SK-N-DZ (cell line): ENCODE measurements around the gene ABCC6.
"Not testable (repeated sequence)": the region's sequence is repeated elsewhere in the genome, so short reads cannot be mapped to it uniquely, and the experiment has no call there.

Experiments used
- DNase-seq: peaks from one replicate; pipeline ENCODE4 v3.0.0-alpha.2; 2015; ENCODE audit warnings: low spot score

ABCC6 gene

DNA sequence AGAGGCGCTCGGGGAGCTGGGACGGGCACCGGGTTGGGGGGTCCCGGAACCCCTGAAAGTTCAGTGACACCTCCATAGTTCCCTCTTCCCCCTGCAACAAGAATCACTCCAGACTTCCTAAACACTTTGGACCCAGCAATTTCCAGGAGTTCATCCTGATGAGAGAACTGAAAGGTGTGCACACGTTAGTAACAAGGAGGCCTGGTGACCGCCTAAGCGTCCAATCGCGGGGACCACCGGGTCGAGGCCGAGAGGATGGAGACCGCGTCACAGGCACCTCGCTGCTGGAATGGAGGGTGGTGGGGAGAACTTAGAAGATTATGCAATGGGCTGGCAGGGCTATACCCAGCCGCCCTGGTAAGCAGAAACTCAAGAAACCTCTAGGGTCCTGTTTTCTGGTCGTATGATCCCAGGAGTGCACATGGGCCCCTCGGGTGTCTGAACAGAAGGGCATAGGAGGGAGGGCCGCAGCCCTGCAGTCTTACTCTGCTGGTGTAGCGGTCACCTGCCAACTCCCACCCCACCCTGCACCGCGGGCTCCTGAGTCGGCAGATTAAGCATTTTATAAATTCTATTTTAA lies 458 bp upstream of the ABCC6 start:
- DNase-seq, result not testable (repeated sequence)

GRCh38 chr16:16221382-16221781 lies 1.9 kb downstream of the ABCC6 start:
- DNase-seq, result not testable (repeated sequence)

- not testable (repeated sequence) for DNase-seq
Measured at GRCh38 chr16:16220449-16220848, 2.8 kb downstream of the ABCC6 start.

DNA sequence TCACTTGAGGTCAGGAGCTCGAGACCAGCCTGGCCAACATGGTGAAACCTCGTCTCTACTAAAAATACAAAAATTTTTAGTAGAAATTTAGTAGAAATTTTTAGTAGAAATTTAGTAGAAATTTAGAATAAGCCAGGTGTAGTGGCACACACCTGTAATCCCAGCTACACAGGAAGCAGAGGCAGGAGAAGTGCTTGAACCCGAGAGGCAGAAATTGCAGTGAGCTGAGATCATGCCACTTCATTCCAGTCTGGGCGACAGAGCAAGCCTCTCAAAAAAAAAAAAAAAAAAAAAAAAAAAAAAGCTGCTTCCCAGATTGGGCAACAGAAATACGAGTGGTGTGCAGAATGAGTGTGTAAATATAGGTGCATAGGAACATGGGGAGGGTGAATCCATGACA lies 4.5 kb downstream of the ABCC6 start:
- DNase-seq, result not testable (repeated sequence)

GRCh38 chr16:16218349-16218748 lies 4.9 kb downstream of the ABCC6 start:
- DNase-seq, result not testable (repeated sequence)

- not testable (repeated sequence) for DNase-seq
Measured at GRCh38 chr16:16213863-16214293, 9.4 kb downstream of the ABCC6 start.

GRCh38 chr16:16211404-16211803 lies 11.9 kb downstream of the ABCC6 start:
- DNase-seq, result not testable (repeated sequence)

- DNase-seq, result not testable (repeated sequence)
Measured at GRCh38 chr16:16208461-16208860, 14.8 kb downstream of the ABCC6 start.

DNA sequence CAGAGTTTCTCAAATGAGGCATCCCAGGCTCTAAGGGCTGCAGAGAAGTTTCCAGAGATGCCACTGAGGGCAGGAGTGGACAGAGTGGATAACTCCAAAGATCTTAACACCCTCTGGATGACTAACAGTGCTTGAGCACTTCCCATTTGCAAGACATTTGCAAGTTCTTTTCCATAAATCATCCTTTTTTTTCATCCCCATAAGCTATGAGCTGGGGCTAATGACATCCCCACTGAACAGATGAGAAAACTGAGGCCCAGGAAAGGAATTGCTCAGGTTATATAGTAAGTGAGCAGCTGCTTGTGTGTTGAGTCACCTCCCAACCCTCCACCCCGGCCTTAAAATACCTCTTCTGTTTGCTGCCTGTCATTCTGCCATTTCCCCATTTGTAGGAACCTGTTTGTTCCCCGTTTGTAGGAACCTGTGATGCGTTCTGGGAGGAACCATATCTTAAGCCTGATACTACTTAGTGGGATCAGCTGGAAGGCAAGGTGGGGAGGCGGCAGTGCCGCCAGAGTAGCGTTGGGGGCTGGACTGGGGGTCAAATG lies 15.4 kb downstream of the ABCC6 start:
- DNase-seq, result not testable (repeated sequence)

DNA sequence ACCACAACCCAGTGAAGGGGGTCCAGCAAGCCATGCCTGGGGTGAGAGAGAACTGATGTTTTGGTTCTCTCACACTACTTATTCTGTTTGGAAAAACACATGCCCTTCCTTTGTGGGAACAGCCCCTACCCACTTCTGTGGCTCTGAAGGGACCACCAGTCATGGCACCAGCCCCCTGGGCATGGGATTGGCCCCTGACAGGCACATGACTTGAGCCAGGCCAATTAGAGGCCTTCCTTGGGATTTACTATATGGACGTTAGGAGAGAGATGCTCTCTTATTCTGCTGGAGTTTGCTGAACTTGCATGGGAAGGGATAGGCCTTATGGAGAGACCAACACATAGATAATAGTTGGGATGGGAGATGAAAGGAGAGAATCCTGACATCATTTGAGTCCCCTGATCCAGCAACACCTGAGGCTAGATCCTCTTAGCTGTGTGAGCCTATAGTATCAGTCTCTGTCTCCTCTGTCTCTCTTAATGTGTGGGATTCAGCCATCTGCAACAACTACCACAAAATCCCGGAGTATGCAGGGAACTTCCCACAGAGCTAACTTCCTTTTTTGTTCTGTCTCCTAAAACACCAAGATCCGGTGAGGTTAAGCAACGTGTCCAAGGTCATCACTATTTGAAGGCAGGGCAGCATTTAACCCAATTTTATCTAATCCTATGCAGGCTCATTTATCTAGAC lies 16.1 kb downstream of the ABCC6 start:
- DNase-seq, result not testable (repeated sequence)

- not testable (repeated sequence) for DNase-seq
Measured at GRCh38 chr16:16205864-16206263, 17.4 kb downstream of the ABCC6 start.

DNA sequence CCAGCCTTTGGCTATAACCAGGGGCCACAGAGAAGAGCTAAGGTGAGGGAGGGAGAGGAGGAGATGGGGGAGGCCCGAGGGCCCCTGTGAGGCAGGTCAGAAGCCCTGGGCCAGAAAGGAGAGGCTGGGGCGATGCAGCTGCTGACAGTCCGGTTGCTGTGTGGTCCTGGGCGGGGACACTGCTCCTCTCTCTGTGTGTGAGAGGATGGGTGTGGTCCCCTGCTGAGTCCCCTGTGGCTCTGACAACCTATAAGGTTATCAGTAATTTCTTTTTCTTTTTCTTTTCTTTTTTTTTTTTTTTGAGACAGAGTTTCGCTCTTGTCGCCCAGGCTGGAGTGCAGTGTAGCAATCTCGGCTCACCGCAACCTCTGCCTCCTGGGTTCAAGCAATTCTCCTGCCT lies 18.7 kb downstream of the ABCC6 start:
- DNase-seq, result not testable (repeated sequence)

GRCh38 chr16:16203494-16203893 lies 19.8 kb downstream of the ABCC6 start:
- not testable (repeated sequence) for DNase-seq

DNA sequence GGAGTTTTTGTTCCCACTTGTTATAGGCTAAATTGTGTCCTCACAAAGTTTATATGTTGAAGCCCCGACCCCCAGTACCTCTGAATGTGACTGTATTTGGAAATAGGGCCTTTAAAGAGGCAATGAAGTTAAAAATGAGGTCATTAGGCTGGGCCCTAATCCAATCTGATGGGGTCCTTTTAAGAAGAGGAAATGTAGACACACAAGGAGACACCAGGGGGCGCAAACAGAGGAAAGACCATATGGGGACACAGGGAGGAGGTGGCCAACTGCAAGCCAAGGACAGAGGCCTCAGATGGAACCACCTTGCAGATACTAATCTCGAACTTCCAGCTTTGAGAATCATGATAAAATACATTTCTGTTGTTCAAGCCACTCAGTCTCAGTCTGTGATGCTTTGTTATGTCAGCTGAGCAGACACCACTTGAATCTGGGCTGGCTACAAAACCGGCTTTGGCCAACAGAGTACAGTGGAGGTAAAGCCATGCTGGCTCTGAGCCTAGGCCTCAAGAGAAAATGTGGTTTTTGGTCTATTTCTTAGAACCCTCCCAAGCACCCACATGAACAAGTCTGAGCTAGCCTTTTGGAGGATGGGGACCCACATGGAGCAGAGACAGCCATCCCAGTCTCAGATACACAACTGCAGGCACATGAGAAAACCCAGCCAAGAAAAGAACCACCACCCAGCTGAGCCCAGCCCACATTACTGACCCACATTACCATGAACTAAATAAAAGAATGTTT lies 20.7 kb downstream of the ABCC6 start:
- peak; percentile 60 for DNase-seq

GRCh38 chr16:16201880-16202279 lies 21.4 kb downstream of the ABCC6 start:
- DNase-seq, result not testable (repeated sequence)

DNA sequence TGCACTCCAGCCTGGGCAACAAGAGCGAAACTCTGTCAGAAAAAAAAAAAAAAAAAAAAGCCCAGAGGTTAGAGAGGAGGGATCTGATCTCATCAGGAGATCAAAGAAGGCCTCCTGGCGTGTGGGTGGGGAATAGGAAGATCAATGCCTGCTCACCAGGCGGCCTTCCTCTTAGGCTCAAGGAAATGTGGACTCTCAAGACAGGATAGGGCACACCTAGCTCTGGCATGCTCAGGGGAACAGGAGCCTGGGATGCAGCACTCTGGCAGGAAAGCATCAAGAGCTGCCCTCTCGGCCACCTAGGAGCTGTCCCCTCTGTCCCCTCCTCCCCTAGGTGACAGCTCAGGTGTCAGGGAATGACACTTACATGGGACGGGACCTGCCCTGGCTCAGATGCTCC lies 22.9 kb downstream of the ABCC6 start:
- not testable (repeated sequence) for DNase-seq

DNA sequence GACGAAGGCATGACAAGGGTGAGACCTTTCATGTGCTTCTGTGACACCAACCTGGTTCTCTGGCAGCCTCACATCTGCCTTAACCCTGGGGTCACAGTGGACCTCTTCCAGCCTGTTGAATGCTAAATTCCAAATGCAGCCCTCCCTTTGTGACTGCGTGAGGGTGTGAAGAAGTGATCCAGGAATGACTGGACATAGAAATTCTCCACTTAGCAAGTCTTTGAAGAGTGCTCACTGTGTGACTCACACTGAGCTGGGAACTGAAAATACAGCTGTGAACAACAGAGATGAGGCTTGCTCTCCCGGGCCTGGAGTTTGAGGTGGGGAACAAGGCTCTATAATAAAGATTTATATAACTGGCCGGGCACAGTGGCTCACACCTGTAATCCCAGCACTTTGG lies 23.9 kb downstream of the ABCC6 start:
- not testable (repeated sequence) for DNase-seq

- no peak for DNase-seq
Measured at GRCh38 chr16:16197966-16198365, 25.3 kb downstream of the ABCC6 start.

- DNase-seq, result no peak
Measured at GRCh38 chr16:16197331-16197730, 26.0 kb downstream of the ABCC6 start.

DNA sequence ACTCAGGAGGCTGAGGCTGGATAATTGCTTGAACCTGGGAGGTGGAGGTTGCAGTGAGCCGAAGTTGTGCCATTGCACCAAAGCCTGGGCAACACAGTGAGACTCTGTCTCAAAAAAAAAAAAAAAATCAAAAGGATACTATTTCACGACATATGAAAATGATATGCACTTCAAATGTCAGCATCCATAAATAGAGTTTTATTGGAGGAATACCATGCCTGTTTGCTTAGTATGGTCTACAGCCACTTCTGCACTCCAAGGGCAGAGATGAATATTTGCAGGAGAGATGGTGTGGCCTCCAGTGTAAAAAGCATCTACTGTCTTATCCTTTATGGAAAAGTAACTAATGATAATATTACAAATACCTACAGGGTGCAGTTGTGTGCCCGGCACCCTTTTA lies 27.2 kb downstream of the ABCC6 start:
- no peak for DNase-seq

DNA sequence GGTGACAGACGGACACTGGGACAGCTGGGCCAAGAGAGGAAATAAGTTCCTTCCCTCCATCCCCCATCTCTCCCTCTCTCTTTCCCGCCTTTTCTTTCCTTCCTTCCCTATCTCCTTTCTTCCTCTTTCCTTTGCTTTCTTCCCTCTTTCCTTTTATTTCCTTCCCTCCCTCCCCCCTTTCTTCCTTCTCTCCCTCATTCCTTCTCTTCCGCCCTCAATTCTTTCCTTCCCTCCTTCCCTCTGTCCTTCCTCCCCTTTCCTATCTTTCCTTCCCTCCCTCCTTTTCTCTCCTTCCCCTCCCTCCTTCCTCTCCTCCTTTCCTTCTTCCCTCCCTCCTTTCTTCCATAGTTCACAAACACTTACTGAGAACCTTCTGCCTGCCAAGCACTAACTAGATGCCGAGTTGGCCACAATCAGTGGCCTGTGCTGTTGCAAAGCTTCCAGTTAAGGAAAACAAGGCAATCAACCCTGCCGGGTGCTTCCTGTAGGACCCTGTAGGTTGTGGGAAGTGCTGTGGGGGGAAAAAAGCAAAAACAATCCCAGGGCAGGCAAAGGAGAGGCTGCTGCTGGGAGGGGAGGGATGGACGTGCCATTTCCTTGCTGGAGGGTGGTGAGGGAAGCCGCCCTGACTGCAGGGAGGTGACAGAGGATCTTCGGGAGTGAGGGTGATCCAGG lies 31.7 kb downstream of the ABCC6 start:
- no peak for DNase-seq

GRCh38 chr16:16190966-16191365 lies 32.3 kb downstream of the ABCC6 start:
- not testable (repeated sequence) for DNase-seq
